Measurements from ENCODE around the gene MEIOB. TPM values are rescaled to one million over a fixed set of nuclear protein-coding genes. Genes with fewer than 3 reads are reported as not detected.

The MEIOB gene
- polyA plus RNA-seq, 1 donor (not counting 4 experiments of a cell fraction or from before 2014, with no cell fraction given): not detected

DNA sequence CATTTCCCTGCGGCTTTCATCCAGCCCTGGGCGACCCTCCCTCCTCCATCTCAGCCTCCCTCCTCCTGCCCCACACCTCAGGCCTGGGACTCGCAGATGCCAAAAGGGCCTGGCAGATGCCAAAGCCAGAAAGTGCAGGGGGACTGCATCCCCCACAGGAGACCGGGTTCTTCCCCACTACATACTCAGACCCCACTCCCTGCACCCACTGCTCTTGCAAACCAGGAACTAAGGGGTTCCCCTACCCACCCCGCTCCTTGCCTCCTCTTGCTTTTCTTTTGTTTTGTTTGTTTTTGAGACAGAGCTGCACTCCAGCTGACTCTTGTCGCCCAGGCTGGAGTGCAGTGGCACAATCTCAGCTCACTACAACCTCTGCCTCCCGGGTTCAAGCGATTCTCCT is 43.0 kb upstream of the MEIOB start:
- Histone ChIP-seq H3K36me3 (ENCODE audit: control insufficient read depth in 2 of 2, extremely low read depth in 1 of 2, insufficient read depth in 2 of 2, low read length in 2 of 2) (no peaks in the 10 kb centered on the region), H3K4me1 (ENCODE audit: control insufficient read depth, extremely low read depth, insufficient read depth, low read length) (peaks cover 10% of the 10 kb centered on the region), H3K27me3 (ENCODE audit: control insufficient read depth, extremely low read depth, insufficient read depth, low read length) (peaks cover 56% of the 10 kb centered on the region), H3K79me2 (ENCODE audit: control insufficient read depth, insufficient read depth, low read length) (no peaks in the 10 kb centered on the region), H3K4me3 (ENCODE audit: control insufficient read depth in 2 of 3, extremely low read depth in 1 of 3, insufficient read depth in 2 of 3, low read depth in 1 of 3, low read length in 3 of 3) (no peak overlapping the region), H3K9me3 (ENCODE audit: control insufficient read depth, low read depth, low read length) (no peaks in the 10 kb centered on the region), H2AFZ (ENCODE audit: control insufficient read depth, low read length) (no peak overlapping the region), H3K27ac (ENCODE audit: control insufficient read depth, insufficient read depth, low read length) (no peak overlapping the region), H3K9ac (ENCODE audit: control insufficient read depth, extremely low read depth, insufficient read depth, low read length) (no peak overlapping the region), H3K9me1 (ENCODE audit: control insufficient read depth, extremely low read depth, insufficient read depth, low read length) (no peaks in the 10 kb centered on the region), H3K4me2 (ENCODE audit: control insufficient read depth, extremely low read depth, insufficient read depth, low read depth, low read length) (no peak overlapping the region), H4K20me1 (ENCODE audit: control insufficient read depth, extremely low read depth, insufficient read depth, low read length) (no peaks in the 10 kb centered on the region)
- DNase-seq (ENCODE audit: low read depth, low spot score): no peak
- no peak for FAIRE-seq
- dilution Hi-C loops (cut with MboI; ENCODE audit: extremely low pct_ligation_motif_present, low sequenced_read_pairs): no loop called here
- TF ChIP-seq EZH2 (IDR thresholded peaks at IDR 0.05; ENCODE audit: low read length): no peak
- TF ChIP-seq, protein P1, sequence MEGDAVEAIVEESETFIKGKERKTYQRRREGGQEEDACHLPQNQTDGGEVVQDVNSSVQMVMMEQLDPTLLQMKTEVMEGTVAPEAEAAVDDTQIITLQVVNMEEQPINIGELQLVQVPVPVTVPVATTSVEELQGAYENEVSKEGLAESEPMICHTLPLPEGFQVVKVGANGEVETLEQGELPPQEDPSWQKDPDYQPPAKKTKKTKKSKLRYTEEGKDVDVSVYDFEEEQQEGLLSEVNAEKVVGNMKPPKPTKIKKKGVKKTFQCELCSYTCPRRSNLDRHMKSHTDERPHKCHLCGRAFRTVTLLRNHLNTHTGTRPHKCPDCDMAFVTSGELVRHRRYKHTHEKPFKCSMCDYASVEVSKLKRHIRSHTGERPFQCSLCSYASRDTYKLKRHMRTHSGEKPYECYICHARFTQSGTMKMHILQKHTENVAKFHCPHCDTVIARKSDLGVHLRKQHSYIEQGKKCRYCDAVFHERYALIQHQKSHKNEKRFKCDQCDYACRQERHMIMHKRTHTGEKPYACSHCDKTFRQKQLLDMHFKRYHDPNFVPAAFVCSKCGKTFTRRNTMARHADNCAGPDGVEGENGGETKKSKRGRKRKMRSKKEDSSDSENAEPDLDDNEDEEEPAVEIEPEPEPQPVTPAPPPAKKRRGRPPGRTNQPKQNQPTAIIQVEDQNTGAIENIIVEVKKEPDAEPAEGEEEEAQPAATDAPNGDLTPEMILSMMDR (optimal IDR thresholded peaks at IDR 0.05 in 1 of 3, IDR thresholded peaks at IDR 0.05 in 1 of 3, conservative IDR thresholded peaks at IDR 0.05 in 1 of 3; ENCODE audit: extremely low read depth in 1 of 3, insufficient read depth in 2 of 3, low read length in 3 of 3): no peak

DNA sequence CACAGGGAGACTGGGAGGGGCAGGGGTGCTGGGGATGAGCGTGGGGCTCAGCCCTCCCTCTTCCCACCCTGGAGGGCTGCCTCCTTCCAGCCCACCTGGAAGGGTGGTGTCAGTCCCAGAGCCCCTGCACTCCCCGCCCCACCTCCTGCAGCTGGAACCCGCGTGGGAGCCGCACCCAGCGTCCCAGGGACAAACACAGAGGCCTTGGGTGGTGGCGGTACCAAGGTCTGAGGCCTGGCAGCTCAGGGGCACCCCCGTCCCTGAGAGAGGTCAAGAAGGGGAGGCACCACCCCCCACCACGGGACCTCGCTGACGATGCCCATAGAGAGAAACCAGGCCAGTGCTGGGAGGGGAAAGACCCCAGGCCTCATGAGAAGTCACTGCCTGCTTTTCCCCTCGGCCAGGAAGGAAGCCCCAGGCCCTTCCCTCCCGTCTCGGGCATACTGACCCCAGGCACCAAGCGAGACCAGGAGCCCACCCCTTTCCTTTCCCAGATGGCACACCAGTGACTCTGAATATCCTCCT is 42.2 kb upstream of the MEIOB start:
- Histone ChIP-seq H3K9me3 (ENCODE audit: control insufficient read depth, low read depth, low read length) (no peaks in the 10 kb centered on the region), H3K9ac (ENCODE audit: control insufficient read depth, extremely low read depth, insufficient read depth, low read length) (no peak overlapping the region), H2AFZ (ENCODE audit: control insufficient read depth, low read length) (no peak overlapping the region), H3K9me1 (ENCODE audit: control insufficient read depth, extremely low read depth, insufficient read depth, low read length) (no peaks in the 10 kb centered on the region), H4K20me1 (ENCODE audit: control insufficient read depth, extremely low read depth, insufficient read depth, low read length) (no peaks in the 10 kb centered on the region), H3K4me2 (ENCODE audit: control insufficient read depth, extremely low read depth, insufficient read depth, low read depth, low read length) (no peak overlapping the region), H3K79me2 (ENCODE audit: control insufficient read depth, insufficient read depth, low read length) (no peaks in the 10 kb centered on the region), H3K4me3 (ENCODE audit: control insufficient read depth in 2 of 3, extremely low read depth in 1 of 3, insufficient read depth in 2 of 3, low read depth in 1 of 3, low read length in 3 of 3) (no peak overlapping the region), H3K4me1 (ENCODE audit: control insufficient read depth, extremely low read depth, insufficient read depth, low read length) (peaks cover 10% of the 10 kb centered on the region), H3K36me3 (ENCODE audit: control insufficient read depth in 2 of 2, extremely low read depth in 1 of 2, insufficient read depth in 2 of 2, low read length in 2 of 2) (no peaks in the 10 kb centered on the region), H3K27me3 (ENCODE audit: control insufficient read depth, extremely low read depth, insufficient read depth, low read length) (peaks cover 53% of the 10 kb centered on the region), H3K27ac (ENCODE audit: control insufficient read depth, insufficient read depth, low read length) (no peak overlapping the region)
- FAIRE-seq (no peak), DNase-seq (ENCODE audit: low read depth, low spot score) (no peak)
- dilution Hi-C loops (cut with MboI; ENCODE audit: extremely low pct_ligation_motif_present, low sequenced_read_pairs): no loop called here
- TF ChIP-seq EZH2 (IDR thresholded peaks at IDR 0.05; ENCODE audit: low read length): no peak
- TF ChIP-seq, protein P1 (optimal IDR thresholded peaks at IDR 0.05 in 1 of 3, IDR thresholded peaks at IDR 0.05 in 1 of 3, conservative IDR thresholded peaks at IDR 0.05 in 1 of 3; ENCODE audit: extremely low read depth in 1 of 3, insufficient read depth in 2 of 3, low read length in 3 of 3): no peak

Data from keratinocyte (primary cell).